ENCODE results near the gene KRT222.

DNA sequence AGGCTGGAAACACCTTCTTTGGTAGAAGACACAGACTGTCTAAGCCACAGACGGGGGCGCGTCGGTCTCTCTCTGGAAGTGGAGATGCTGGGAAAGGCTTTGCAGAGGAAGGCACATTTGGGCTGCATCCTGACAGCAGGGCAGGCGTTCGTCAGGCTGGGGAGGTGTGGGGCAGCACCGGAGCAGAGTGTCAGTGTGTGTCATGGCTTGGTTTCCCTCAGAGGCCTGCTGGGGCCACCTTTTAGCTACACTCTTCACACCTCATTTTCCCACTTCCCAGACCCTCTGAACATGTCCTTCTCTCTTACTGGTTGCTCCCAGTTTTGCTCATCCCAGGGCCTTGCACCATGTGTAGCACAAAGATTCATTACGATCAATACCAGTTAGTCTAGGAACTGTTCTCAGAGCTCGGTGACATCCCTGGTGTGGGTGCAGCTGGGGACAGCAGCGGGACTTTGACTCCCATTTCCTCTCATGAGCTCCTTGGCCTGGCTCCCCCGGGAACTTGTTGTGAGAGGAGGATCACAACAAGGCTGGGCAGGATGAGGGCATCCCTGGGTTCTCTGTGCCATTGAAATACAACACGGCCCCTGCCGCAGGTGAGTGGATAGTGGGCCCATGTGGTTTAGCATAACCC lies 50.4 kb downstream of the KRT222 start:
- TF ChIP-seq POLR2AphosphoS5 (IDR thresholded peaks at IDR 0.05; ENCODE audit: borderline replicate concordance, low read depth, low read length), result no peak
- no peak for TF ChIP-seq EZH2 (IDR thresholded peaks at IDR 0.05)
- TF ChIP-seq FOXP2 (optimal IDR thresholded peaks at IDR 0.05; ENCODE audit: control extremely low read depth, extremely low read length, insufficient read depth), result no peak

Data from SK-N-MC (cell line).